K562 (cell line): ENCODE results near the gene LIMS2. TPM values are rescaled to one million over a fixed set of nuclear protein-coding genes. Genes with fewer than 3 reads are reported as not detected.

Experiments used
- BCL6 ChIP-seq: fragments of 250-450 bp; sonication (Bioruptor Pico); IDR thresholded peaks from 2 replicates; pipeline ENCODE4 v1.4.0; 2020
- CBX1 ChIP-seq: sonication (generic); IDR thresholded peaks from 2 replicates; pipeline ENCODE4 v1.6.1; 2016; ENCODE audit warnings: antibody characterized with exemption, low read depth, mild to moderate bottlenecking
- GATAD2A ChIP-seq: fragments of 450-650 bp; IDR thresholded peaks from 2 replicates; pipeline ENCODE4 v1.6.1; 2017
- HNRNPK ChIP-seq: fragments of 200-400 bp; formaldehyde crosslinking; IDR thresholded peaks from one replicate; pipeline ENCODE4 v1.6.1; 2018; ENCODE audit warnings: mild to moderate bottlenecking, low read depth, low read length; ENCODE audit not compliant: poor library complexity, severe bottlenecking
- POLR2AphosphoS2 ChIP-seq: IDR thresholded peaks from 2 replicates; pipeline ENCODE4 v1.6.1; 2012; ENCODE audit warnings: low read length, improper control_type of control experiment
- POU5F1 ChIP-seq: fragments of 150-350 bp; IDR thresholded peaks from 2 replicates; pipeline ENCODE4 v1.6.1; 2014; ENCODE audit warnings: borderline replicate concordance, low read length, low read depth, mild to moderate bottlenecking; ENCODE audit not compliant: partially characterized antibody
- RUNX1 ChIP-seq: sonication (generic); IDR thresholded peaks from 2 replicates; pipeline ENCODE4 v1.6.1; 2016; ENCODE audit warnings: antibody characterized with exemption, low read depth
- SIX5 ChIP-seq, 2 experiments: IDR thresholded peaks; 2 replicates each; pipeline ENCODE4 v1.6.1; 2011; ENCODE audit warnings: low read length in 2 of 2, borderline replicate concordance in 1 of 2, low read depth in 1 of 2, mild to moderate bottlenecking in 1 of 2, moderate library complexity in 1 of 2; ENCODE audit not compliant: insufficient read depth in 1 of 2
- ZC3H4 ChIP-seq: sonication (generic); formaldehyde crosslinking; IDR thresholded peaks from 2 replicates; pipeline ENCODE4 v1.9.0; 2021; ENCODE audit warnings: missing genetic modification reagents, borderline replicate concordance
- ZNF184 ChIP-seq: sonication (generic); formaldehyde crosslinking; IDR thresholded peaks from 2 replicates; pipeline ENCODE4 v1.5.0; 2020; ENCODE audit warnings: missing genetic modification reagents
- ZNF75A ChIP-seq: fragments of 450-650 bp; formaldehyde crosslinking; IDR thresholded peaks from 2 replicates; pipeline ENCODE4 v1.4.0; 2020; ENCODE audit warnings: mild to moderate bottlenecking
- polyA plus RNA-seq, 8 experiments: library from polyadenylated mRNA; depleted of rRNA in 4 of 8; stranded (reverse) in 5 of 8; unstranded in 3 of 8; fragments of >200 nt; fragmentation: Nextera tagmentation in 2 of 8; fragmentation: Illumina TruSeq in 1 of 8; extraction: Ambion mirVana in 2 of 8; extraction: Trizol in 1 of 8; gene quantifications; 2 replicates each; pipeline versions ENCODE4 v1.2.1 to v1.2.3, GENCODE V29; 2011 to 2014; ENCODE audit warnings: inconsistent platforms in 1 of 8, missing spikeins in 1 of 8
- total RNA-seq, 7 experiments: library from RNA; depleted of rRNA in 6 of 7; stranded (reverse); fragments of >200 nt in 6 of 7; fragmentation: Illumina TruSeq in 2 of 7; extraction: Trizol in 2 of 7; gene quantifications; 2 replicates each; pipeline versions ENCODE4 v1.2.1 to v1.2.3, GENCODE V29; 2011 to 2021; ENCODE audit warnings: low replicate concordance in 1 of 7
- TF ChIP-seq, protein P1 (sequence below): fragments of 200-600 bp; sonication (generic); IDR thresholded peaks from one replicate; pipeline ENCODE4 v1.6.1; 2012; ENCODE audit warnings: mild to moderate bottlenecking, low read depth, low read length, inconsistent platforms
- TF ChIP-seq, protein P2 (sequence below), 2 experiments: fragments of 450-650 bp; IDR thresholded peaks; 2 replicates each; pipeline ENCODE4 v1.6.1; 2016

Gene LIMS2
- total and polyA plus RNA-seq, 9 of the 15 experiments (the other 6 are each of a cell fraction or from before 2014, with no cell fraction given) = 0.04 to 0.22 TPM; not detected in 7

DNA sequence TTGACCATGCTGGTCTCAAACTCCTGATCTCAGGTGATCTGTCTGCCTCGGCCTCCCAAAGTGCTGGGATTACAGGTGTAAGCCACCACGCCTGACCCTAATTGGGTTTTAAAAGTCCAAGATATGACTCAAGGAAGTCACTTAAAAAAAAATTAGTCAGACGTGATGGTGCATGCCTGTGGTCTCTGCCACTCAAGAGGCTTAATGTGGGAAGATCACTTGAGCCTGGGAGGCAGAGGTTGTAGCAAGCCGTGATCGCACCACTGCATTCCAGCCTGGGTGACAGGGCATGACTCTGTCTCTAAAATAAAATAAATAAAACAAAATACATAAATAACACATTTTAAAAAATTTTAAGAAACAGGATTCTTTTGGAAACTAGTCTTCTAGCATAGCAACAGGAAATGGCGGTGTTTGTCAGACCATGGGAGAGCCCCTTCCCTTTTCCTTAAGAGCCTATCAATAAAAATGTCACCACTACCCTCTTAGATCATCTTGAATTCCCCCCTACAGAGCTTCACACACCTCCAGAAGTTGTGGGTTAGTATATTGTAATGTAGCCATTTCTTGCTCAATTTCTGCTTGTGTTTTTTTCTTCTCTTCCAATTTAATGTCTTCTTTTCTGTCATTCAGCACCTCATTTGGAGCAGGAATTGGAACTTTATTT, 46.1 kb upstream of the LIMS2 start (continued):
- TF ChIP-seq, protein P1, sequence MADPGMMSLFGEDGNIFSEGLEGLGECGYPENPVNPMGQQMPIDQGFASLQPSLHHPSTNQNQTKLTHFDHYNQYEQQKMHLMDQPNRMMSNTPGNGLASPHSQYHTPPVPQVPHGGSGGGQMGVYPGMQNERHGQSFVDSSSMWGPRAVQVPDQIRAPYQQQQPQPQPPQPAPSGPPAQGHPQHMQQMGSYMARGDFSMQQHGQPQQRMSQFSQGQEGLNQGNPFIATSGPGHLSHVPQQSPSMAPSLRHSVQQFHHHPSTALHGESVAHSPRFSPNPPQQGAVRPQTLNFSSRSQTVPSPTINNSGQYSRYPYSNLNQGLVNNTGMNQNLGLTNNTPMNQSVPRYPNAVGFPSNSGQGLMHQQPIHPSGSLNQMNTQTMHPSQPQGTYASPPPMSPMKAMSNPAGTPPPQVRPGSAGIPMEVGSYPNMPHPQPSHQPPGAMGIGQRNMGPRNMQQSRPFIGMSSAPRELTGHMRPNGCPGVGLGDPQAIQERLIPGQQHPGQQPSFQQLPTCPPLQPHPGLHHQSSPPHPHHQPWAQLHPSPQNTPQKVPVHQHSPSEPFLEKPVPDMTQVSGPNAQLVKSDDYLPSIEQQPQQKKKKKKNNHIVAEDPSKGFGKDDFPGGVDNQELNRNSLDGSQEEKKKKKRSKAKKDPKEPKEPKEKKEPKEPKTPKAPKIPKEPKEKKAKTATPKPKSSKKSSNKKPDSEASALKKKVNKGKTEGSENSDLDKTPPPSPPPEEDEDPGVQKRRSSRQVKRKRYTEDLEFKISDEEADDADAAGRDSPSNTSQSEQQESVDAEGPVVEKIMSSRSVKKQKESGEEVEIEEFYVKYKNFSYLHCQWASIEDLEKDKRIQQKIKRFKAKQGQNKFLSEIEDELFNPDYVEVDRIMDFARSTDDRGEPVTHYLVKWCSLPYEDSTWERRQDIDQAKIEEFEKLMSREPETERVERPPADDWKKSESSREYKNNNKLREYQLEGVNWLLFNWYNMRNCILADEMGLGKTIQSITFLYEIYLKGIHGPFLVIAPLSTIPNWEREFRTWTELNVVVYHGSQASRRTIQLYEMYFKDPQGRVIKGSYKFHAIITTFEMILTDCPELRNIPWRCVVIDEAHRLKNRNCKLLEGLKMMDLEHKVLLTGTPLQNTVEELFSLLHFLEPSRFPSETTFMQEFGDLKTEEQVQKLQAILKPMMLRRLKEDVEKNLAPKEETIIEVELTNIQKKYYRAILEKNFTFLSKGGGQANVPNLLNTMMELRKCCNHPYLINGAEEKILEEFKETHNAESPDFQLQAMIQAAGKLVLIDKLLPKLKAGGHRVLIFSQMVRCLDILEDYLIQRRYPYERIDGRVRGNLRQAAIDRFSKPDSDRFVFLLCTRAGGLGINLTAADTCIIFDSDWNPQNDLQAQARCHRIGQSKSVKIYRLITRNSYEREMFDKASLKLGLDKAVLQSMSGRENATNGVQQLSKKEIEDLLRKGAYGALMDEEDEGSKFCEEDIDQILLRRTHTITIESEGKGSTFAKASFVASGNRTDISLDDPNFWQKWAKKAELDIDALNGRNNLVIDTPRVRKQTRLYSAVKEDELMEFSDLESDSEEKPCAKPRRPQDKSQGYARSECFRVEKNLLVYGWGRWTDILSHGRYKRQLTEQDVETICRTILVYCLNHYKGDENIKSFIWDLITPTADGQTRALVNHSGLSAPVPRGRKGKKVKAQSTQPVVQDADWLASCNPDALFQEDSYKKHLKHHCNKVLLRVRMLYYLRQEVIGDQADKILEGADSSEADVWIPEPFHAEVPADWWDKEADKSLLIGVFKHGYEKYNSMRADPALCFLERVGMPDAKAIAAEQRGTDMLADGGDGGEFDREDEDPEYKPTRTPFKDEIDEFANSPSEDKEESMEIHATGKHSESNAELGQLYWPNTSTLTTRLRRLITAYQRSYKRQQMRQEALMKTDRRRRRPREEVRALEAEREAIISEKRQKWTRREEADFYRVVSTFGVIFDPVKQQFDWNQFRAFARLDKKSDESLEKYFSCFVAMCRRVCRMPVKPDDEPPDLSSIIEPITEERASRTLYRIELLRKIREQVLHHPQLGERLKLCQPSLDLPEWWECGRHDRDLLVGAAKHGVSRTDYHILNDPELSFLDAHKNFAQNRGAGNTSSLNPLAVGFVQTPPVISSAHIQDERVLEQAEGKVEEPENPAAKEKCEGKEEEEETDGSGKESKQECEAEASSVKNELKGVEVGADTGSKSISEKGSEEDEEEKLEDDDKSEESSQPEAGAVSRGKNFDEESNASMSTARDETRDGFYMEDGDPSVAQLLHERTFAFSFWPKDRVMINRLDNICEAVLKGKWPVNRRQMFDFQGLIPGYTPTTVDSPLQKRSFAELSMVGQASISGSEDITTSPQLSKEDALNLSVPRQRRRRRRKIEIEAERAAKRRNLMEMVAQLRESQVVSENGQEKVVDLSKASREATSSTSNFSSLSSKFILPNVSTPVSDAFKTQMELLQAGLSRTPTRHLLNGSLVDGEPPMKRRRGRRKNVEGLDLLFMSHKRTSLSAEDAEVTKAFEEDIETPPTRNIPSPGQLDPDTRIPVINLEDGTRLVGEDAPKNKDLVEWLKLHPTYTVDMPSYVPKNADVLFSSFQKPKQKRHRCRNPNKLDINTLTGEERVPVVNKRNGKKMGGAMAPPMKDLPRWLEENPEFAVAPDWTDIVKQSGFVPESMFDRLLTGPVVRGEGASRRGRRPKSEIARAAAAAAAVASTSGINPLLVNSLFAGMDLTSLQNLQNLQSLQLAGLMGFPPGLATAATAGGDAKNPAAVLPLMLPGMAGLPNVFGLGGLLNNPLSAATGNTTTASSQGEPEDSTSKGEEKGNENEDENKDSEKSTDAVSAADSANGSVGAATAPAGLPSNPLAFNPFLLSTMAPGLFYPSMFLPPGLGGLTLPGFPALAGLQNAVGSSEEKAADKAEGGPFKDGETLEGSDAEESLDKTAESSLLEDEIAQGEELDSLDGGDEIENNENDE = no peak
- TF ChIP-seq, protein P2, sequence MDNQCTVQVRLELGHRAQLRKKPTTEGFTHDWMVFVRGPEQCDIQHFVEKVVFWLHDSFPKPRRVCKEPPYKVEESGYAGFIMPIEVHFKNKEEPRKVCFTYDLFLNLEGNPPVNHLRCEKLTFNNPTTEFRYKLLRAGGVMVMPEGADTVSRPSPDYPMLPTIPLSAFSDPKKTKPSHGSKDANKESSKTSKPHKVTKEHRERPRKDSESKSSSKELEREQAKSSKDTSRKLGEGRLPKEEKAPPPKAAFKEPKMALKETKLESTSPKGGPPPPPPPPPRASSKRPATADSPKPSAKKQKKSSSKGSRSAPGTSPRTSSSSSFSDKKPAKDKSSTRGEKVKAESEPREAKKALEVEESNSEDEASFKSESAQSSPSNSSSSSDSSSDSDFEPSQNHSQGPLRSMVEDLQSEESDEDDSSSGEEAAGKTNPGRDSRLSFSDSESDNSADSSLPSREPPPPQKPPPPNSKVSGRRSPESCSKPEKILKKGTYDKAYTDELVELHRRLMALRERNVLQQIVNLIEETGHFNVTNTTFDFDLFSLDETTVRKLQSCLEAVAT (IDR thresholded peaks at IDR 0.05) = no peak
- TF ChIP-seq ZC3H4 (CRISPR knock-in tag) (no peak), RUNX1 (no peak), ZNF75A (no peak), CBX1 (no peak), SIX5 (IDR thresholded peaks at IDR 0.05; ENCODE audit: borderline replicate concordance in 1 of 2, insufficient read depth in 1 of 2, low read depth in 1 of 2, low read length in 2 of 2) (no peak), GATAD2A (no peak), ZNF184 (CRISPR knock-in tag) (no peak), POU5F1 (no peak), HNRNPK (no peak), POLR2AphosphoS2 (no peak), BCL6 (no peak)
